WI38 (cell line): ENCODE results near the gene B3GALNT2.

Source experiments
- H3K4me3 ChIP-seq: 2 replicates; pipeline ENCODE4 v1.5.1; 2011; ENCODE audit warnings: low read depth, mild to moderate bottlenecking, control low read depth, low read length
- TF ChIP-seq, protein P1 (sequence below): IDR thresholded peaks from 2 replicates; pipeline ENCODE4 v1.5.1; 2012; ENCODE audit warnings: low read depth, mild to moderate bottlenecking, control low read depth, low read length

Gene B3GALNT2

DNA sequence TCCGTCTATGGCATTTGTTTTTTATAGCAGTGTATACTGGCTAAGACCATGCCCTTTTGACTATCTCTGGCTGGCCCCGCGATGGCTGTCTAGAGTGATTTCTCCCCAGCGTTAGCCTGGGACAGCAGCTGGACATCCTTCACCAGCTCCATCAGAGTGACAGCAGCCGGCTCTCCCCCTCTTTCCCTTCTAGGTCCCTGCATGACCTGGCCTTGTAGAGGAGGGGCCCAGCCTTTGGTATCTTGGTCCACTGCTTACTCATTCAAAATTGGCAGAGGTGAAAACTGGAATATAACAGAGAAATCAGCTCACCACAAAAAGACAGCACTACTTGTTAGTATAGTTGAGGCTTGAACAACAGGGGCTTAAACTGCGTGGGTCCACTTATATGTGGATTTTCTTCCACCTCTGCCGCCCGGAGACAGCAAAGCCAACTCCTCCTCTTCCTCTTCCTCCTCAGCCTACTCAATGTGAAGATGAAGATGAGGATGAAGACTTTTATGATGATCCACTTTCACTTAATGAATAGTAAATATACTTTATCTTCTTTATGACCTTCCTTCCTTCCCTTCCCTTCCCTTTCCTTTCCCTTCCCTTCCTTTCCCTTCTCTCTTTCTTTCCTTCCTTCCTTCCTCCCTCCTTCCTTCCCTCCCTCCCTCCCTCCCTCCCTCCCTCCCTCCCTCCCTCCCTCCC is 29.4 kb upstream of the B3GALNT2 start:
- H3K4me3 ChIP-seq: no peak overlapping the region
- TF ChIP-seq, protein P1, sequence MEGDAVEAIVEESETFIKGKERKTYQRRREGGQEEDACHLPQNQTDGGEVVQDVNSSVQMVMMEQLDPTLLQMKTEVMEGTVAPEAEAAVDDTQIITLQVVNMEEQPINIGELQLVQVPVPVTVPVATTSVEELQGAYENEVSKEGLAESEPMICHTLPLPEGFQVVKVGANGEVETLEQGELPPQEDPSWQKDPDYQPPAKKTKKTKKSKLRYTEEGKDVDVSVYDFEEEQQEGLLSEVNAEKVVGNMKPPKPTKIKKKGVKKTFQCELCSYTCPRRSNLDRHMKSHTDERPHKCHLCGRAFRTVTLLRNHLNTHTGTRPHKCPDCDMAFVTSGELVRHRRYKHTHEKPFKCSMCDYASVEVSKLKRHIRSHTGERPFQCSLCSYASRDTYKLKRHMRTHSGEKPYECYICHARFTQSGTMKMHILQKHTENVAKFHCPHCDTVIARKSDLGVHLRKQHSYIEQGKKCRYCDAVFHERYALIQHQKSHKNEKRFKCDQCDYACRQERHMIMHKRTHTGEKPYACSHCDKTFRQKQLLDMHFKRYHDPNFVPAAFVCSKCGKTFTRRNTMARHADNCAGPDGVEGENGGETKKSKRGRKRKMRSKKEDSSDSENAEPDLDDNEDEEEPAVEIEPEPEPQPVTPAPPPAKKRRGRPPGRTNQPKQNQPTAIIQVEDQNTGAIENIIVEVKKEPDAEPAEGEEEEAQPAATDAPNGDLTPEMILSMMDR: no peak

DNA sequence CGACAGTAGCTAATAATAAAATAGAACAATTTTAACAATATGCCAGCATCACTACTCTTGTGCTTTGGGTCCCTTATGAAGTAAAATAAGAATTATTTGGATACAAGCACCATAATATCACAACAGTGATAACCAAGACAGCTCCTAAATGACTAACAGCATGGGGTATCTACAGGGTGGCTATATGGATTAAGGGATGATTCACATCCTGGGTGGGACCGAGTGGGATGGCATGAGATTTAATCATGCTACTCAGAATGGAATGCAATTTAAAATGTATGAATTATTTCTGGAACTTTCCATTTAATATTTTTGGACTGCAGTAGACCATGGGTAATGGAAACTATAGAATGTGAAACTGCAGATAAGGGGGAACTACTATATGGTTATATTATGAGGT is 28.1 kb upstream of the B3GALNT2 start:
- TF ChIP-seq, protein P1: no peak
- no peak overlapping the region for H3K4me3 ChIP-seq

DNA sequence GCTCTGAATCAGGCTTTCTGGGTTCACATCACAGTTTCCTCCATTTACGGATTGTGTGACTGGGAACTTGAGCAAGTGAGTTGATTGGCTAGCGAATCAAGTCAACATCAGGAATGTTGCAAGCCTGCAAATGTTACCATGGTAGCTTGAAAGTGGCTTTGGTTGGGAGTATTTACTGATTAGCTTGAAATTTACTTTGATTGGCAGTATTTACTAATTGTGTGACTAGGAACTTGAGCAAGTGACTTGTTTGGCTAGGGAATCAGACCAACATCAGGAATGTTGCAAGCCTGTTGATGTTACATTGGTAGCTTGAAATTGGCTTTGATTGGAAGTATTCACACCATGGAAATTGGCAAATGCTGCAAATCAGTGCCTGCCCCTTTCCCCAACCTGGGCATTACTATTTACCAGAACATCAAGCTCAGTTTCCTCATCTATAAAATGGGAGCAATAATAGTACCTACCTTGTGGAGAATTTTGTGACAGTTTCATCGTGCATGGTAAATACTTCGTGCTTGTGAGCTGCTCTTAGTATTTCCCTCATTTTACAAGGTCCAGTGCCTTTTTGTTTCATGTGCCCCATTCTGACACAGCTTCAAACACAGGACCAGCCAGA is 23.1 kb upstream of the B3GALNT2 start:
- TF ChIP-seq, protein P1: no peak

DNA sequence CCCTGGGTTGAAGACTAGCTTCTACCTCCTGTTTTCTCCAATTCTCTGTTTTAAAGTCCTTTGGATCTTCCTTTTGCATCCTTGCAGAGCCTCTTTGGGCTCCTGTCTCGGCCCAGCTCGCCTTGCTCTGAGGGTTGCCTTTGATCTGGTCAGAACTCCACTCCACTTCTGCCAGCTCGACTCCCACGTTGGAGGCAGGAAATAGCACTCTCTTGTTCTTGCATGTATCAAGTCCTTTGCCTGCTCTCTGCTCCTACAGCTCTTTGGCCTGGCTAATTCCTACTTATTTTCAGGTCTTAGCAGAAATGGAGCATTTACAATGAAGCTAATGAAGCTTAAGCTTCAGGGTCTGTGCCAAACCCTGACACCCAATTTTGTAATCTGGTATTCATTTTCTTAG is 21.1 kb upstream of the B3GALNT2 start:
- TF ChIP-seq, protein P1: no peak

More for the DNA sequence above, 23.1 kb upstream of the B3GALNT2 start:
- no peak overlapping the region for H3K4me3 ChIP-seq

DNA sequence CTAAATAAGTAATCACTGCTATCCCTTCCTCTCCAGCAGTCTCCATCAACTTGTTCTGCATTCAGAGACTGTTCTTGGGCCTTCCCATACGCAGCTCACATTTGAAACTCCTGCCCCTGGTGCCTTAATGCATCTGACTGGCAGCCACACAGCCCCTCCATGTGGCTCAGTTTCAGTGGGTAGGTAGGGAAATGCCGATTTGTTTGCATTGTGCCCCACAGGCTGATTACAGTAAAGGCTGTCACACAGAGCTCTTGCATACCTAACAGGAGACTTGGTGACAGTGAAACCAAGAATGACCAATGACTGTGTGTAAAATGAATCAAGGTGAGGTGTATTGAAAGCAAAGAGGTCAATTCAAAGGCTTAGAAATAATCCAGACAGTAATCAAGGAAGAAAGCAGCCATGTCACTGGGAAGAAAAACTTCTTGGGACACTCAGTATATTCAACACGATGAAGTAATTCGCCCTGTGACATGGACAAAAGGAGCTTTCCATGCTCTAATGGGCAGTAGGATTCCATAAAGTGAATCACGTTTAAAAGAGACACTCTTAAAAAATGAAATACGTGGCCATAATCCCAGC is 12.7 kb upstream of the B3GALNT2 start:
- TF ChIP-seq, protein P1: no peak
- no peak overlapping the region for H3K4me3 ChIP-seq

More for the DNA sequence above, 21.1 kb upstream of the B3GALNT2 start:
- no peak overlapping the region for H3K4me3 ChIP-seq

DNA sequence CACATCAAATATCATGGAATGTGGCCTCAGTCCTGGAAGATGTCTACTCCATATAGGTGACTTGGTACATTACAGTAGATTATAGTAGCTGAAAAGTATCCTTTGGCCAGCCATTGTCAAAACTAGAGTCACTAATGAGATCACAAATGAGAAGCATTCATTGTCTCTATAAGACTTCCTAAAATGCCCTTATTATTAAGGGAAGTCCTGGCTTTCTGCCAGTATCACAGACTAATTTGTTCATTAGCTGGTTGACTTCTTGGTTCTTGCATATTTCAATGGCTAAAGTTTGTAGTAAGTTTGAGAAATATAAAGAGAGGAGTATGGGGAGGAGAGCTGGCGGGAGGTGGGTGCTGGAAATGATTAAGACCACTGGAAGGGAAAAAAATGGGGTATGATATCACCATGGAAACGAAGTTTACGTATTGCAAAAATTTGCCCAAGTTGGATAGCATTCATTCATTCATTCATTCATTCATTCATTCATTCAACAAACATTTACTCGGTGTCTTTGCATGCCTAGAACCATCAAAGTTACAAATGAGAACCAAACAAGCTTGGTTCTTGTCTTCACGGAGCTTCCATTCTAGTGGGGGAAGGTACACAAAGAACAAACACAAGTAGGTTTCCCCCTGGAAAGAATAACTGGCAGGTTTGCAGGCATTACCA is 11.7 kb upstream of the B3GALNT2 start:
- TF ChIP-seq, protein P1: no peak

More for the DNA sequence above, 11.7 kb upstream of the B3GALNT2 start:
- no peak overlapping the region for H3K4me3 ChIP-seq
